ENCODE results near the gene NHLRC1.

NHLRC1 gene

DNA sequence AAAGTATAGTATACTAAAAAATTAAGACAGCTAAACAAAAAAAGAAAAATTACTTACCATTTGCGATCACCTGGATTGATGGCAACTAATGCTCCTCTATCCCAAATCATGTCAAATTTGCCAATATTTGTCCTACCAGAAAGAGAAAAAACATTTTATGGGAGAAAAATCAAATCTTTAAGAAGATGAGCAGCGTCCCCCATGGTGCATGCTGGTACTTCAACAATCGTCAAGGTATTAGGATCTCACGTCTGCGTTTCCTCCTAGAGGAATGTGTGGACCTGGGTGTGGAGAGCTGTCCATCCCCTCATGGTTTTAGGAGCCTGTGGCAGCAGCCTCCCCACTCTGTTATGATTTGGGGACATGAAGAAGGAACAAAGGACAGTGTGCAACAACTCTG, 16.4 kb upstream of the NHLRC1 start:
- DNase-seq (ENCODE audit: low spot score) = no peak

GRCh38 chr6:18136260-18136659, 13.8 kb upstream of the NHLRC1 start:
- DNase-seq (ENCODE audit: low spot score) = no peak

DNA sequence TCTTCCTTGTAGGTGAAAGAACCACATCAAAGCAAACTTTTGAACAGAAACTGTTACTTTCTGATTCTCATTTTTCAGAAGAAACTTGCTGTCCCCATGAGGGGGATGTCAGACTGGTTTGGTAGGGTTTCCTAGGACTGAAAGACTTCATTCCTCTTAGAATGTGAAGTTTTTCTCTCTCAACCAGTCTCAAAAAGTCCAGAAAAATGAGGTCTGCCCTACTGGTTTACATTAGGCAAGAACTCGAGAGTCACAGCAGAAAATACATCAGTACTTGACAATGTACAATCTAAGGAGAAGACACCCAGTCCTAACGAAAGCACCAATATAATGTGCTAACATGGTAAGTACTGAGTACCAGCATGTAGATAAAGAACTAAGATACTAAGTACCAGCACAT, 12.7 kb upstream of the NHLRC1 start:
- no peak for DNase-seq (ENCODE audit: low spot score)

DNA sequence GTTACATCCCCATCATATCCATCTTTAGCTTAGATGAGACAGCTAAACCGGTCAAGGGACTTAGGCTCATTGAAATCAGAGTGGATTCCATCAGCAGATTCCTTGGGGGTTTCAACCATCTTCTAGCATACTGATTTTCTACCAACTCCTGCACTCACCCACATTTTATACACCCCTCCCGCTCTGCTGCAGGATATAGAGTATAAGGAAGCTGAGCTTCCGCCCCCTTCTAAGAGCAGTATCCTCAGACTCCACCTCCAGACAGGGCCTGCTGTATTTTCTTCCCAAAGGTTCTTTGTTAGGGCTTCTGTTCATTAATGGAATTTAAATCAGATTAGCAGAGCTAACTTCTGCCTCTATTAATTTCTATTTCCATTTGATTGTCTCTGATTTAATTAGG, 9.9 kb upstream of the NHLRC1 start:
- DNase-seq (ENCODE audit: low spot score) = no peak

- DNase-seq (ENCODE audit: low spot score) = no peak
These were observed 3.6 kb upstream of the NHLRC1 start for GRCh38 chr6:18126121-18126520.

DNA sequence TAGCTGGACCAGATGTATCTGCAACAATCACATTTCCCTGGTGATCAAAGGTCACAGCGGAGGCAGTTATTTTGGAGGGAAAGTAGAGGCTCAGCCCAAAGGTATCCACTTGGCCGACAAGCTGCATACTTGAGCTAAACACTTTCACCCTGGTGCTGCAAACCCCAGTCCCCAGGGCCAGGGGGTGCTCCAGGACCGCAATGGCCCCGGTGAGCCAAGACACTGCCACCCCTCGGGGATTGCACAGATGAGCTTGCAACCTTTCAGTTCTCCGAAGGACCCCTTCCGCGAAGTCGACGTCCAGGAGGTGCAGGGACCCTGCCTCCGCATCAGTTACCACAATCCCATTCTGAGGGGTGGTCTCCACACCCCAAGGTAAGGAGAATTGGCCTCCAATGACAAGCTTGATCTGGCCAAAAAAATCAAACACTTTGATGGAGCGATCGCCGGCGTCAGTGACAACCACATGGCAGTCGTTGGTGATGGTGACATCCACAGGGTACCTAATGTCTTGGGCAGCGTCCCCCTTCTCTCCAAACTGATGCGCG, 823 bp downstream of the NHLRC1 start:
- DNase-seq (ENCODE audit: low spot score) = no peak

GRCh38 chr6:18119236-18119635, 3.2 kb downstream of the NHLRC1 start:
- DNase-seq (ENCODE audit: low spot score) = no peak

GRCh38 chr6:18118330-18118729, 4.1 kb downstream of the NHLRC1 start:
- no peak for DNase-seq (ENCODE audit: low spot score)

GRCh38 chr6:18117136-18117535, 5.3 kb downstream of the NHLRC1 start:
- no peak for DNase-seq (ENCODE audit: low spot score)

- no peak for DNase-seq (ENCODE audit: low spot score)
These were observed 7.1 kb downstream of the NHLRC1 start for GRCh38 chr6:18115356-18115755.

DNA sequence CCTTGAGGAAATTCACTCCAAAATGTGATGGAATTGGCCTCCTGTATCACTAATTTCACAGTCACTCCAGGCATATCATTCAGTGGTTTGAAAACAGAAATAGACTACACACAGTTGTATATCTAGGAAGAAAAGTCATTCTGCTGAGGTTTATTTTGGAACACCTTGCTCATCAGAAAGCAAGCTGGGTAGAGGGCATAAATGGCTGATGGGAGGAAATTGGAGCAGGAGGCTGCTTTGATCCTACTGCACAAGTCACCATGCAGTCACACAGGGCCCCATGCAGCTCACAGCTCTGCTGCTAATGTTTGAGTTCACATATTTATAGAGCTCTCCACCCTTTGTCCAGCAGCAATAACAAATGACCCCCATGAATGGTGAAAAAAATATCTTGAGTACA, 12.3 kb downstream of the NHLRC1 start:
- DNase-seq (ENCODE audit: low spot score) = no peak

- no peak for DNase-seq (ENCODE audit: low spot score)
These were observed 15.4 kb downstream of the NHLRC1 start for GRCh38 chr6:18107061-18107460.

- DNase-seq (ENCODE audit: low spot score) = no peak
These were observed 19.5 kb downstream of the NHLRC1 start for GRCh38 chr6:18102783-18103509.

DNA sequence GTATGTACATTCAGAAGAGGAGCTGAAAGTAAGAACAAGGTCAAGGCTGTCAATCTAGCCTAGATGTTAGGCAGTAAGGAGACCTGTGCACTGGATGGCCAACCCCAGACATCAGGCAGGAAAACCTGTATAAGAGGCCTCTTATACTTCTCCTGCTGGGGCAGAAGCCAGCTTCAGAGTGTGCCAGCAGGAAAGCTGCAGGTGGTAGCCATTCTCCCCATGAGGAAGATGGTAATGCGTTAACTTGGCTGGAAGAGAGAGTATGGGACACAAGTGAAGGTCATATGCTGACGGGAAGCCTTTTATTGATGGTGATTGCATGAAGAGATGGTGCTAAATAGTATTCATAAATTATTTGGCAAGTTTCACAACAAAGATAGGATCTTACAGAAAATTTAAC, 20.6 kb downstream of the NHLRC1 start:
- DNase-seq (ENCODE audit: low spot score) = no peak

- DNase-seq (ENCODE audit: low spot score) = no peak
These were observed 21.2 kb downstream of the NHLRC1 start for GRCh38 chr6:18101271-18101670.

DNA sequence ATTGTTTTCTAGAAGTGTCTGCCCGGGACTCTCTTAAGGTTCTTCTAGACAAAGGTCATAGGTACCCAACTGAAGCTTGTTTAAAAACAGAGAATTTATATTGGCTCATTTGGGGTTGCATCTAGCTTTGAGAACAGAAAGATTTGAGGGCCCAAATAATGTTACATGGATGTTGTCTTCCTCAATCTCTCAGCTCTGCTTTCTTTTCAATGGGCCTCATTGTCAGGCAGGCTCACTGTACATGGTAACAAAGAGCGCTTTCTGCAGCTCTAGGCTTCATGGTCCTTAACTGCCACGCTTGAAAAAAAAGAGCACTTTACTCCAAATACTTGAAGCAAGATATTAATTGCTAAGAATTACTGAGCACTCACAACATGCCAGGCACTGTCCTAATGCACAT, 22.2 kb downstream of the NHLRC1 start:
- DNase-seq (ENCODE audit: low spot score) = no peak

GRCh38 chr6:18099511-18099910, 23.0 kb downstream of the NHLRC1 start:
- no peak for DNase-seq (ENCODE audit: low spot score)

DNA sequence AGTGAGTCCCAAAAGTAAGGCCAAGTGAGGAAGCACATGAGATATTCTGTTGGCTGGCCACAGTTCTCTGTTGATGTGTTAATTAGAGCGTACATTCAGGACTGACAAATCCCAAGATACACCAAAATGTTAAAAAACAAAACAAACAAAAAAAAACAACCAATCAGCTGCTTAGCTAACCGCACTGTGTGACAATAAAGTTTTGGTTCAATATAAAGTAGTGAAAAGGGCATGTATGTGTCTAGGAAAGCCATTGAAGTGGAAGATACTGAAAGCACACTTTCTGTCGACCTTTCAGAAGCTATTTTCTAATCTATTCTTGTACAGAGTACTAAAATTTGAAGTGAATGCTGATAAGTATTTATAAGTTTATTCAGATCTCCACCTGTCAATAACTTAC, 26.1 kb downstream of the NHLRC1 start:
- no peak for DNase-seq (ENCODE audit: low spot score)

- DNase-seq (ENCODE audit: low spot score) = no peak
These were observed 31.1 kb downstream of the NHLRC1 start for GRCh38 chr6:18091382-18091781.

DNA sequence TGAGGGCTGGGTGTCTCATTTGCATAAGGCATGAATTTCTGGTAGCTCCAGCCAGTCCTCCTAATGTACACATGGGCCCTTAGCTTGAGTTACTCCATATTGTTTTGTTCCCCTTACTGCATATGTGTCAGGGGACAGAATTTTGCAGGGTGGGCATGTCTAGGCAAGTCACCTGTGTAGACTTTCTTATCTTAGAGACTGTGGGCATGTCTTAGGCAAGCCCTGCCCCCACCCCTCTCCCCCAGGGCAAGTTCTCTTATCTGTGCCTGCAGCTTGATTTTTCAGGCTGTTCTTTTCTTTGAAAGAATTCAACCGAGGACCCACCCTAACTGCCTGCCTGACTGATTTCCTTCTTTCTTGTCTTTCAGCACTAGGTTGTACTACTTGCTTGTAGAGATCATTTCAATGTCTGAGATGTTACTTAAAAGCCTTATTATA, 32.1 kb downstream of the NHLRC1 start:
- no peak for DNase-seq (ENCODE audit: low spot score)

DNA sequence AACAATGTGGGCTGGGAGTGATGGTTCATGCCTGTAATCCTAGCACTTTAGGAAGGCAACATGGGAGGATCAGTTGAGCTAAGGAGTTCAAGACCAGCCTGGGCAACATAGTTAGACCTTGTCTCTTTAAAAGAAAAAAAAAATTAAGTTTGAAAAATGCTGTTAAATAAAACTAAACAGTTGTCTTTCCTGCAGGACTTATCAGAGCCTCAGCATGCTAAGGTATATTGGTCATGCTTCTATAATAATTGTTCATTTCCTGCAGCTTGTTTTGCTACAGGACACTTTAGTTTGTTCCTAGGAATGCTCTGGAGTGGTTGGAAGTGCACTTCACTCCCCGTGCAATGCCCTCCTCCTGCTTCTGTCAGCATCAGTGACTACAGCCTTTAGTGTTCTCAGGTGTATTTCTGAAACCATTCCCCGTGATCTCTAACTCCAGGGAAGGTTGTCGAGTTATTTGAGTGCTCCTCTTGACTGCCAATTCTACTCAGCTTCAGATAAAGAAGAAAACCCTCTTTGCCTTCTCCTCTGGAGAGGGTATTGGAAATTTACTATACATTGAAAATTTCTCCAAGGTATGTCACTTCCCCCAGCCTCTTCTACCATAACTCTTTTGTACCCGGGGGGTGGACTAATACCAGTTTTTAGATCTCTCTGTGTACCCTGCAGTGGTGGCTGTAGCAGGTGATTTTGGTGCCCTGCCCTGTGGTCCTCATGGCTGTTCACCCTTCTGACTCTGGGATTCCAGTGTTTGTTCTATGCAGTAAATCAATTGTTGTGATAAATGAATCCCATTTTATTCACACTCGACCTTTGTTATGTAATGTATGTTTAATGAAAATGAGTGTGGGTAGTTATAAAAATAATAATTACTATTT, 33.8 kb downstream of the NHLRC1 start:
- DNase-seq (ENCODE audit: low spot score) = no peak

DNA sequence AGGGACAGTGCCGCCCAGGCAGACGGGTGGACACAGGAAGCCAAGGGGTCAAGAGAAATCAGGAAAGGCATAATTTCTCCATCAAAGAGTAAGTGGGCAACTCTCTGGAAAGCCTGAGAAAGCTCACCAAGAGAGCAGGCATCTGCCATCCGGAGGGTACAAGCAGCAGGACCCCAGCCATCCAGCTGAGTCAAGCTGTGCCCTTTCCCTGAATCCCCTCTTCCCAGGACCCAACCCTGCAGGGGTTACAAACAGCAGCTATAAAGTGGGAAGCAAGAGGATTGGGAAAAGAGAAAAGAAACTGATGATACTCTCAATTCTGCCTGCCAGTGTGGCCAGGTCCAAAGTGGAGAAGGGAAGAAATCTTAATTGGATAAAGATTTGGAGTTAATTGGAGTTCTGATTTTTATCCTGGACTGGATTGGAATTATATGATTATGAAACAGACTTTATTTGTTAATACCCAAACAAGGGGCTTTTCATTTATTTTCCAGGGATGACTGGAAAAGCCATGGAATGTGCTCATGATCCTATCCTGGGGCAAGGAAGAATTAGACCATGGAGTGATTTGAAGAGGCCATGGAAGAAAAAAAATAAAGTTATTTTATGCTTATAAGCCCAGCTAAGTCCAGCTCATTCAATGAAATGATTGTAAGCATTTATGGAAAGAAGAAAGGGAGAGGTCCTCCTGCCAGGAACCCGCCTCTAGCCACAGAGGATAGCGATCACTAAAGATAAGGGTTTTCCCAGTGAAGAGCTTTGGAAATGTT, 34.9 kb downstream of the NHLRC1 start:
- DNase-seq (ENCODE audit: low spot score) = no peak

Measured in LoVo (cell line).